ENCODE measurements around the gene FABP3.

Gene FABP3

DNA sequence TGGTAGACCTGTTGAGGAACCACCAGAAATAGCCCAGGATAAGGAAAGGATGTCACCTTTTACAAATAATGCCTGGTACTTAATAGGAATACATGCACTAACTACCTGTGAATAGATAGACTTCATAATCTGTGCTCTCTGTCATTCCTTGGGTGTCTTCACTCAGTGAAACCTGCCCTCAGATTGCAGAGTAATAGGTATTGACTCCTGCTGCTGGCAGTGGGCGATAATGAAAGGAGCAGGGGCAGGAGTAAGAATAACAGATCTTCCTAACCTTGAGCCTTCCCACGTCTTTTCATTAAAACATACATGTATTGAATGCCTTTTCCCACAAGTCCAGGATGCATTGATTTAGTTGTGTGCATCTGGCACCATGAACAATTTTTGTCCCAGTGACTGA is 16.4 kb downstream of the FABP3 start:
- Mint-ChIP-seq H3K9me3 (no peaks in the 10 kb centered on the region), H3K4me1 (no peaks in the 10 kb centered on the region), H3K27ac (no peak overlapping the region), H3K27me3 (ENCODE audit: low read depth) (no peaks in the 10 kb centered on the region), H3K36me3 (ENCODE audit: low read depth) (peaks cover 70% of the 10 kb centered on the region), H3K4me3 (no peak overlapping the region)
- TF ChIP-seq, protein P1, sequence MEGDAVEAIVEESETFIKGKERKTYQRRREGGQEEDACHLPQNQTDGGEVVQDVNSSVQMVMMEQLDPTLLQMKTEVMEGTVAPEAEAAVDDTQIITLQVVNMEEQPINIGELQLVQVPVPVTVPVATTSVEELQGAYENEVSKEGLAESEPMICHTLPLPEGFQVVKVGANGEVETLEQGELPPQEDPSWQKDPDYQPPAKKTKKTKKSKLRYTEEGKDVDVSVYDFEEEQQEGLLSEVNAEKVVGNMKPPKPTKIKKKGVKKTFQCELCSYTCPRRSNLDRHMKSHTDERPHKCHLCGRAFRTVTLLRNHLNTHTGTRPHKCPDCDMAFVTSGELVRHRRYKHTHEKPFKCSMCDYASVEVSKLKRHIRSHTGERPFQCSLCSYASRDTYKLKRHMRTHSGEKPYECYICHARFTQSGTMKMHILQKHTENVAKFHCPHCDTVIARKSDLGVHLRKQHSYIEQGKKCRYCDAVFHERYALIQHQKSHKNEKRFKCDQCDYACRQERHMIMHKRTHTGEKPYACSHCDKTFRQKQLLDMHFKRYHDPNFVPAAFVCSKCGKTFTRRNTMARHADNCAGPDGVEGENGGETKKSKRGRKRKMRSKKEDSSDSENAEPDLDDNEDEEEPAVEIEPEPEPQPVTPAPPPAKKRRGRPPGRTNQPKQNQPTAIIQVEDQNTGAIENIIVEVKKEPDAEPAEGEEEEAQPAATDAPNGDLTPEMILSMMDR (IDR thresholded peaks at IDR 0.05; ENCODE audit: unreplicated experiment in 3 of 3), result no peak

DNA sequence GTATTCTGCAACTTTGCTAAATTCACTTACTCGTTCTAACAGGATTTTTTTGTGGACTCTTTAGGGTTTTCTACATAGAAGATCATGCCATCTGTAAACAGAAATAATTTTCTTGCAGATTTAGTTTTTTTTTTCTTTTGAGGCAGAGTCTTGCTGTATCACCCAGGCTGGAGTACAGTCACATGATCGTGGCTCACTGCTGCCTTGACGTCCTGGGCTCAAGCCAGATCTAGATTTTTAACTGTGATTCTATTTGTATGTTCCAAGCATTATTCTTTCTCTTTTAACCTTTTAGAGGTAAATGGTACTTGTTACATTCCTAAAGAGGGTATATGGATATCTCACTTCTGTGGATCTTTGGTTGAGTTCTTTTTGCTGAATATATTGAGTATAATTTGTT is 18.6 kb downstream of the FABP3 start:
- no peaks in the 10 kb centered on the region for H3K9me3 Mint-ChIP-seq
- H3K4me3 Mint-ChIP-seq, result no peak overlapping the region

DNA sequence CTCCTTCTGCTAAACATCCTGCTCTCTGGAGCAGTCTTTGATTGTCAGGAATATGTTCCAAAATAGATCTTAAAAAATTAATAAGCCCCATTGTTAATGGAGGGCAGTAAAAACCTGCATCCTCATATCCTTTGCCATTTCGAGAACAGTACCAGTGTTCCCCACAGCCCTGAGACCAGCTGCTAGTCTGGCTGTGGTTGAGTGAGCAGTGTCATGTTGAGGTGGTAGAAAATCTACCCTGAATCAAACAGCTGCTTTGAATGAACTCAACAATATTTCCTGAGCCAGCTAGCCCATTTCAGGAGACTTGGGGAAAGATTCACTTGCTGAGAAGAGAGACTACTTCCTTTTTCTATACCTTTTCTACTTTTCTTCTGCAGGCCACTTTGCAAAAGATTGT is 24.4 kb downstream of the FABP3 start:
- peaks cover 62% of the 10 kb centered on the region for H3K36me3 Mint-ChIP-seq (ENCODE audit: low read depth)
- TF ChIP-seq, protein P1 (IDR thresholded peaks at IDR 0.05; ENCODE audit: unreplicated experiment in 3 of 3), result no peak
- no peak overlapping the region for H3K4me3 Mint-ChIP-seq
- H3K9me3 Mint-ChIP-seq, result no peaks in the 10 kb centered on the region
- H3K4me1 Mint-ChIP-seq, result peaks cover 6% of the 10 kb centered on the region
- H3K27me3 Mint-ChIP-seq (ENCODE audit: low read depth), result no peaks in the 10 kb centered on the region
- no peak overlapping the region for H3K27ac Mint-ChIP-seq

More for the DNA sequence above, 18.6 kb downstream of the FABP3 start:
- peaks cover 70% of the 10 kb centered on the region for H3K36me3 Mint-ChIP-seq (ENCODE audit: low read depth)
- TF ChIP-seq, protein P1 (IDR thresholded peaks at IDR 0.05; ENCODE audit: unreplicated experiment in 3 of 3), result no peak
- no peaks in the 10 kb centered on the region for H3K27me3 Mint-ChIP-seq (ENCODE audit: low read depth)
- H3K27ac Mint-ChIP-seq, result no peak overlapping the region
- no peaks in the 10 kb centered on the region for H3K4me1 Mint-ChIP-seq

DNA sequence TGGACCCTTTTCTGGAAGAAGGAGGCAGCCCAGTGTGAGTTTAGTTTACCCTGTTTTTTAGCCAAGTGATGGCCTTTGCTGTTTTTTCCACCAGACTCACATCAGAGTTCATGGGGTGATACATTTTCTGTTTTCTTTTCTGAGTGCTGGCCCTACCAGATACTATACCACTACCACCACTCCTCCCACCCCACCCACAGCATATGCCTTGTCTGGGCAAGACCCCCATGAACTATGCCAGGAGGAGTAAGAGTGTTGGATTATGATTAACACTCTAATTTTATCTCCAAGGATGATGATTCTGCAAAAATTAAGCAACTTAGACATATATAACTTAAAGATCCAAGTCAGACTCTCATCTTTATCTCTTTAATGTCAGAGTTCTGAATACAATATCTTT is 26.1 kb downstream of the FABP3 start:
- Mint-ChIP-seq H3K27me3 (ENCODE audit: low read depth) (no peaks in the 10 kb centered on the region), H3K4me3 (no peak overlapping the region), H3K27ac (no peak overlapping the region), H3K9me3 (no peaks in the 10 kb centered on the region), H3K4me1 (peaks cover 6% of the 10 kb centered on the region), H3K36me3 (ENCODE audit: low read depth) (peaks cover 51% of the 10 kb centered on the region)
- TF ChIP-seq, protein P1 (IDR thresholded peaks at IDR 0.05; ENCODE audit: unreplicated experiment in 3 of 3), result no peak

DNA sequence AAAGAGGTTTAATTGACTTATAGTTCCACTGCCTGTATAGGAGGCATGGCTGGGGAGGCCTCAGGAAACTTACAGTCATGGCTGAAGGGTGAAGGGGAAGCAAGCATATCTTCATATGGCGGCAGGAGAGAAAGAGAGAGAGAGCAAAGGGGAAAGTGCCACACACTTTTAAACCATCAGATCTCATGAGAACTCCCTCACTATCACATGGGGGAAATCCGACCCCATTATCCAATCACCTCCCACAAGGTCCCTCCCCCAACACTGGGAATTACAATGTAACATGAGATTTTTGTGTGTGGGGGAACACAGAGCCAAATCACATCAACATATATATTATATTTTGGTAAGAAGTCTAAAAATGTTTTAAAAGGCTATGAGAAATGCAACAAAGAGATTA is 27.2 kb downstream of the FABP3 start:
- Mint-ChIP-seq H3K4me3 (no peak overlapping the region), H3K27me3 (ENCODE audit: low read depth) (no peaks in the 10 kb centered on the region), H3K9me3 (no peaks in the 10 kb centered on the region), H3K4me1 (peaks cover 6% of the 10 kb centered on the region), H3K36me3 (ENCODE audit: low read depth) (peaks cover 44% of the 10 kb centered on the region), H3K27ac (peak overlapping the region; percentile 15 to 39 (median 28))
- TF ChIP-seq, protein P1 (IDR thresholded peaks at IDR 0.05; ENCODE audit: unreplicated experiment in 3 of 3), result no peak

DNA sequence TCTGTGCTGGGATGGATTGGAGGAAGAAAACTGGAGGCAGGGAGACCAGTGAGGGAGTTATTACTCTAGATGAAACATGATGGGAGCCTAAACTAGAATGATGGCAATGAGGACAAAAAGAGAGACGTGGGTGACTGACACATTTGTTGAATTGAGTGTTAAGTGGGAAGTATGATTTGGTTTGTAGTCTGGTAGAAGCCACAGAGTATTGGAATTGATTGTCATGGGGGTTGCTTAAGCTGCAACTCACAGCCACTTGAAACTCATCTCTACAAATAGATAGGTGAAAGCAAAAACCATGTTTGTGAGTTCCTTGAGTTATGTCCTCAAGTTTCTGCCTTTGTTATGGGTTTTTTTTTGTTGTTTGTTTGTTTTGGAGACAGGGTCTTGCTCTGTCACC is 28.4 kb downstream of the FABP3 start:
- Mint-ChIP-seq H3K27ac (no peak overlapping the region), H3K4me1 (peaks cover 6% of the 10 kb centered on the region), H3K4me3 (no peak overlapping the region), H3K27me3 (ENCODE audit: low read depth) (no peaks in the 10 kb centered on the region), H3K36me3 (ENCODE audit: low read depth) (peaks cover 41% of the 10 kb centered on the region), H3K9me3 (no peaks in the 10 kb centered on the region)
- TF ChIP-seq, protein P1 (IDR thresholded peaks at IDR 0.05; ENCODE audit: unreplicated experiment in 3 of 3), result no peak

Data from nephron (organoid).